ENCODE measurements around the gene SSTR3.
A peak's percentile ranks its signal among the peaks of the same experiment; 100 is the strongest.
"Not testable (repeated sequence)": the region's sequence is repeated elsewhere in the genome, so short reads cannot be mapped to it uniquely, and the experiment has no call there.

Gene SSTR3

DNA sequence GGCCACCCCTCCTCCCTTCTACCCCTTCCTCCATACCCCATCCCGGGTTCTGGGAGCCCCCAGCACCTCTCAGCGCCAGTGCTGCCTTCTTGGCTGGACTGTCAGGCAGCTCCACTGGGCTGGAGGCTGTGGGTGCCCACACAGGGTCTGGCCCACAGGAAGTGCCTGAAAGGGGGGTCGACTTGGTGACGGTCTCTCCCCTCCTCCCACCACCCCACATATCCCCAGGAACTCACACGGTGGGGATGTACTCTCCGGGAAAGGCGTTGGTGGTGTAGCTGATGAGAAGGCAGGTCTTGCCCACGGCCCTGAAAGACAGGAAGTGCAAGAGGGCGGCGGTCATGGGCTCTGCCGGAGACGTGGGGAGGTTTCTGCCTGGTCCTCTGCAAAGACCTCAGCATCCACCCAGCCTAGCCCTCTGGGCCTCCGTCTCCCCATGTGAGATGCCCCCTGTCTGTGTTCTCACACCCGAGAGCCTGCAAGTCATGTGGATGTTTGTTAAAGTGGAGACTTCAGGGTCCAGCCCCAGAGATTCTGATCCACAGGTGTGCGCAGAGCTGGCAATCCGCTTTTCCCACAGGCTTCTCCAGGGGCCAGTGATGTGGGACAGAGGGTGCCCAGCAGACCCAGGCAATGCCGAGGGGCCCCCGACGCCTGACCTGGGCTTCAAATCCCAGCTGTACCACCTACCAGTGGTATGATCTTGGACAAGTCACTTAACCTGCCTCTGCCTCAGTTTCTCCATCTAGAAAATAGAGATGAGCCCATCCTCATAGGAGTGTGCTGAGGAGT is 29.3 kb upstream of the SSTR3 start:
- peak; percentile 74 for DNase-seq

DNA sequence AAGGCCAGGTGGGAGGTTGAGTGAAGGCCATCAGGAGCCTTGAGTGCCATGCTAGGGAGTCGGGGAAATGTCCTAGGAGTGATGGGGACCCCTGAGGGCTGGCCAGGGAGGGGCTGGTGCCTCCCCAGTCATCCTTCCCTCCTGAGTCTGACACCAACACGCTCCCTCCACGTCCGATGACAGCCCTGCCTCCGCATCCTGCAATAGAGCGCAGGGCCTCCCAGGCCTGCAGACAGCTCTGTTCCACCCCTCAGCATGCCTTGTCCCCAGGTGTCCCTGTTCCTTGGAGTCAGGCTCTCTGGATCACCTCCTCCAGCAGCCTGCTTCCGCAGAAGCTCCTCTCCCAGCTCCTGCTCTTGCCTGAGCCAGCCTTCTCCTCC is 28.7 kb upstream of the SSTR3 start:
- no peak for DNase-seq

DNA sequence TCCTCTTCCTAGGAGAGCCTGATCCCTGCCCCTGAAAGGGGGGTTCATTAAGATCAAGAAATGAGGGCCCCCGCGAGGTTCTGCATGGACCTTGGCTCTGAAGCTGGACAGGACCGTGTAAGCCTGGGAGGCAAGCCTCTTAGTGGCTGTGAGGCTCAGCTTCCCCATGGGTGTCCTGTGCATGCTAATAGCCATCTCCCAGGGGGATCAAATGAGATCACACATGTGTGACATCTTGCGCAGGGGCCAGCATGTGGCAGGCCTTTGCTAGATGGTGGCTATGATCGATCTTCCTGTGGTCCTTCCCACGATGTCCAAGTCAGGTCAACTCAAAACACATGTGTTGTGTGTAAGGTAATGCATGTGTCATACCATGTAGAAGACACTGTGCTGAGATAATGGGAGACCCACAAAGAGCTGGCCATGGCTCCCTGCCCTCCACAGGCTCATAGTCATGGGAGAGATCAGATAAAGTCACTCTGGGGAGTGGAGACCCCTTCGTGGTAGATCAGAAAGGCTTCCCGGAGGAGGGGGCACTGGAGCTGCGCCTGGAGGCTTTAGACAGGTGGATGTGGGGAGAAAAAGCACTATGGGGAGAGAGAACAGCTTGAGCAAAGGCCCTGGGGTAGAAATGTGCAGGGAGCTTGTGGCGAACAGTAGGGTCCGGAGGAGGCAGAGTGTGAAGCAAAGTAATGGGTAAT is 28.1 kb upstream of the SSTR3 start:
- DNase-seq: no peak

DNA sequence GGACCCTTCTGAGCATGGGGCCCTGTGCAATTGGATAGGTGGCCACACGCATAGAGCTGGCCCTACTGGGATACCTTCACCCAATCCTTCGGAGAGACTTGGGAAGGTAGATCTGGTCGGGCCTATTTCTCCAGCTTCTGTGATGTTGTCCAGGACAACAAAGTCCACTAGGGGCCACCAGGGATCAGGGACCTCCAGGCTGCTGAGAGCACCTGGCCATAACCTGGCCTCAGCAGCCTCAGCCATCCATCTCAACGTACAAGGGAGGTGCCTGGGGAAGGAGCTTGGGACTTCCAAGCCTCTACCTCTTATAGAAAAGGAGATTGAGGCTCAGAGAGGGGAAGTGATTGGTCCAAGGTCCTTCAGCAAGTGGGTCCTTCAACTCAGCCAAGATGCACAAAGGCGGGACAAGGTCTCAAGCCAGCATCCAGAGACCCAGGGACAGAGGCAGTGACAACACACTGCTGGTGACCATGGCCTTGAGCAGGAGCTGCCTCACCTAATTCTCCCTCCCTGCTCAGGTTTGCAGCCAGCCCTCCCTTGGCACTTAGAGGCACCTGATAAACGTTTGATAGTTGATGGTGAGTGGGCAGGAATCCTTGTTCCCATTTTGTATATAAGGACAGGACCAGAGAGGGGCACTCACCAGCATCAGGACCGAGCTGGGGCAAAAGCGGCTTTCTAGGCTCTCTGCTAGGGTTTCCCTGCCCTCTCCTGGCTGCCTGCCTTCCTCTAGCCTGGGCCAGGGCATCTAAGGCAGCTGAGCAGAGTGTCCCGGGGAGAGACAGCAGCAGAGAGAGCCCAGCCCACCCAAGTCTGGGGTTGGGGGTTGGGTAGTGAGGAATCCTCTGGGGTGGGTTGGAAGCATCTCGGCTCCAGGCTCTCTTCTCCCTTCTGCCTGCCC is 27.3 kb upstream of the SSTR3 start:
- DNase-seq: no peak

DNA sequence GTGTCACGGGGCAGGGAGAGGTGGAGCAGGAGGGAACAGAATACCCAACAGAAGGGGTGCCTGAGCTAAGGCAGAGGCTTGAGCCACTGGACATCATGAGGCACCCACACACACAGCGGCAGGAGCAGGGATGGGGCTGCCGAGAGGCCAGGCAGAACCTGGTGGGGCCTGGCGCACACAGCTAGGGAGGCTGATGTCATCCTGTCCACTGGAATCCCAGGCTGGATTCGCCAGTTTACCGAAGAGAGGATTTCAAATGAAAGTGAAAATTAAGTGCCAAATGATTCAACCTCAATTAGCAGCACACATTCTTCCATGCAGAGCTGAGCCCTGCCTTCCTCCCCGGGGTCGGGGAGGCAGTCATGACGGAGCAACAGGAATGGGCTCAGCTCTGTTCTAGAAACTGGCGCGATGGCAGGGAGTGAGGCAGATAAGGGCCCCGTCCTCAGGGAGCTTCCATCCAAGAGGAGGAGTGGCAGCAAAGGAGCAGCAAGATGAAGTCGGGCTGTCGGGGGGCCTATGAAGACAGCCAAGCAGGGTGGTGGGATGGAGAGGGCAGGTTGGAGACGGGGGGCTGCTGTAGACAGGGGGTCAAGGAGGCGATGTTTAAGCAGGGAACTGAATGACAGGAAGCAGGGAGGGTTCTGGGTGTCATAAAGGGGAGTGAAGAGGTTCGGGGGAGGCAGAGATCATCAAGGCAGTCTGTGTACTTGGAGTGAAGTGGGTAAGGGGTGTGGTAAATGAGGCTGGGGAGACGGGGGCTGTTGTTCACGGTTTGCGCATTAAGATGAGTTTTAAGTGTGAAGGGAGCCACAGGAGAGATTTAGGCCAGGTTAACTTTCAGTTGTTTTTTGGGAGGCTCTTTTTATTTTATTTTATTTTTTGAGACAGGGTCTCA is 25.3 kb upstream of the SSTR3 start:
- peak; percentile 11 for DNase-seq

DNA sequence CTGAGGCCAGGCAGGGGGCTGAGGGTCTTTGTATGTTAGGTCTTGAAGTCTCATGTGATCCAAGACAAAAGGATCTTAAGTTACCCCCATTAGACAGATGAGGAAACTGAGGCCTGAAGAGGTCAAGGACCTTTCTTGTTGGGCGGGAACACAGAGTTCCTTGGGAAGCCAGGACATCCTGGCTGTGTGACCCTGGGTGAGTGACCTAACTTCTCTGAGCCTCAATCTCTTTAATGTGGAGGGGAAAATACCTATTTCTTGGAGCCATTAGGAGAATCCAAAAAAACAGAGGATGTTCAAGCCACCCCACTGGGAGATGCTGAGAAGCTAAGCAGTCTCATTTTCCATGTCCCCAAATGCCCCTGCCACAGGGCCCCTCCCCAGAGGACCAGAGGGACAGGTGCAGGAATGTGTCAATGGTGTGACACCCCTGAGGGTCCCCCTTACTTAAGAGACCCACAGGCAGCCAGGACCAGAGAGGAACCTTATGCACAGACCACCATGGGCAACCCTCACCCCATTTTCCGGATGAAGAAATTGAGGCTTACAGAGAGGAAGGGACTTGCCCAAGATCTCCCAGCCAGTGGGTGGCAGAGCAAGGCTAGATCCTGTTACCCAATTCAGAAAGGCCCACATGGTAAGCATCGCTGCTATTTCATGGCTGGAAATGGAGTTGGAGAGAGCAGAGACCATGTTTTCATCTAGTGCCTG is 23.8 kb upstream of the SSTR3 start:
- DNase-seq: peak; percentile 14

DNA sequence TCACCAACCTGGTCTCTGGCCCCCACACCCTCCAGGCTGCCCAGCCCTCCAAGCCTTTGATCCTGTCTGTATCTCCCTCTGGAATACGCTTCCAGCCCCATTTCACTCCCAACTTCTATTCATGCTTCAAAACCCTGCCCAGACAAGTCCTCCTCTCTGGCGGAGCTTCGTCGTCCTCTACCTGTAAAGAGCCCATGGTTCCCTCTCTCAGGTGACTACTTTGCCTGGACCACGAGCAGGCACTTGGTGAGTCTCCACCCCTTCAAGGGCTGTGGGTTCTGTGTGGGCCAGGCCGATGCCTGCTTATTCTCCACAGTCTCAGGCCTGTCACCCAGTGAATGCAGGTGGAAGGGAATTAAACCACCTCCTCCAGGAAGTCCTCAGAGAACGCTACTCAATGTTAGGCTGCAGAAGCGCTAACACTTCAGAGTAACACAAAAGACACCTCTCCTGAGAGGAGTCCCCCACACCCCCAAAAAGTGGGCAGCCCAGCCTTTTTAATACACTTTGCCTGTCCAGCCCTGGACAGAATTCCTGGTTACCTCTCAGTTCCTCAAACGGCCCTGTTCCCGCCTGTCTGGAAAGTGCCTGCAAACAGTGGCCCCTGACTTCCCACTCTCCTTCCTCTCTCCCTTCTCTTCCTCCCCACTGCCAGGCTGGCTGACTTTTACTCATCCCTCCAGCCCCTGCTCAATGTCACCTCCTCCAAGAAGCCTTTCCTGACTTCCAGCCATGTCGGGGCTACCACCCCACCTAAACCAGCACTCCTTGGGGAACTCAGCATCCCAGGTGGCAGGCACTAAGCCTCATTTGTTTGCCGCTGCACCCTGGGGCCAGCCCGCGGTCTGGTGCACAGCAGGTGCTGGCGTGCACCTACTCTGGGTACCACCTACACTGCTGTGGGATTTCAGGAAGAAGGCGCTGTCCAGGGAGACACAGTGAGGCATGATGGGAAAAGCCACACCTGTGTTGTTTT is 22.7 kb upstream of the SSTR3 start:
- peak; percentile 14 for DNase-seq

DNA sequence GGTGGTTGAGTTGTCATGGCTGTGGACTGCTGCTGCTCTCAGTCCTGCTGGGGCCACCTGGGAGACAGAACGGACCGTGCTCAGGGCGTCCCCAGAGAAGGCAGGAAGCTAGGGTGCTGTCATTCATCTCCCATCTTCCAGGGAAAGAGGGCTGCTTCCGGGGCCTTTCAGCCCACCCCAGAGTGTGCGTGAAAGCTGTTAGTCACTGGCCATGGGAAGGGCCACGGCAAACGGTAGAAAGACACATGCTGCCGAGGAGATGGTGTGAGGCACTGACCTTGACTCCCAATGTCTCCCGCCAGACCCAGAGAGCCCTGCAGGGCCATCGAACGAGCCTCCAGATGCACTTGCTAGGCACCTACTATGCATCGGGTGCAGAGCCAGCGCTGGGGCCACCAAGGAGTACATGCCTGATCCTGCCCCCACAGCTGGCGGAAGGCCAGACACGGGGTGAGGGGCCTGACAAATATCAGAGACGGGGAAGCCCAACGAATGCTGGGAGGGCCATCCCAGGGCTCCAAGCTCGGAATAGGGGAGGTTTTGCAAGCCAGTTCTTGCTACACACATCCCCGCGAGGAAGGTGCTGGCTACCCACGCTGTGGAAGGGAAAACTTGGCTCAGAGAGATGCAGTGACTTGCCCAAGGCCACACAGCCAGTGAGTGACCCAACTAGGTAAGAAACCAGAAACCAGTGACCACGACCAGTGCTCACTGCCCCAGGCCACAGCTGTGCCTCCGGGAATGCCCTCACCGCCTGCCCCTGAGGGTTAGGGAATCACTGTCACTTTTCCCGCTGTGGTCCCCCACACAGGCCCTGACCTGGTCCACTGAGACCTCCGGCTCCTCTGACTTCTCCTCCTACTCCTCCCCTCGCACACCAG is 21.7 kb upstream of the SSTR3 start:
- DNase-seq: peak; percentile 8

DNA sequence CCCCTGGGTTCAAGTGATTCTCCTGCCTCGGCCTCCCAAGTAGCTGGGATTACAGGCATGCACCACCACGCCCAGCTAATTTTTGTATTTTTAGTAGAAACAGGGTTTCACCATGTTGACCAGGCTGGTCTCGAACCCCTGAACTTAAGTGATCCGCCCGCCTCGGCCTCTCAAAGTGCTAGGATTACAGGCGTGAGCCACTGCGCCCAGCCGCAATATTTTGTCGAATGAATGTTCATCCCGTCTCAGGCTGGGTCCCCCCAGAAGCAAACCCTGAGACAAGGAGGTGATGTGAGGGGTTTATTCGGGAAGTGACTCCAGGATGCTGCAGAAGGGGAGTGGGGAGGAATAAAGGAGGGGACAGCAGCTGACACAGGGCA is 21.1 kb upstream of the SSTR3 start:
- not testable (repeated sequence) for DNase-seq

DNA sequence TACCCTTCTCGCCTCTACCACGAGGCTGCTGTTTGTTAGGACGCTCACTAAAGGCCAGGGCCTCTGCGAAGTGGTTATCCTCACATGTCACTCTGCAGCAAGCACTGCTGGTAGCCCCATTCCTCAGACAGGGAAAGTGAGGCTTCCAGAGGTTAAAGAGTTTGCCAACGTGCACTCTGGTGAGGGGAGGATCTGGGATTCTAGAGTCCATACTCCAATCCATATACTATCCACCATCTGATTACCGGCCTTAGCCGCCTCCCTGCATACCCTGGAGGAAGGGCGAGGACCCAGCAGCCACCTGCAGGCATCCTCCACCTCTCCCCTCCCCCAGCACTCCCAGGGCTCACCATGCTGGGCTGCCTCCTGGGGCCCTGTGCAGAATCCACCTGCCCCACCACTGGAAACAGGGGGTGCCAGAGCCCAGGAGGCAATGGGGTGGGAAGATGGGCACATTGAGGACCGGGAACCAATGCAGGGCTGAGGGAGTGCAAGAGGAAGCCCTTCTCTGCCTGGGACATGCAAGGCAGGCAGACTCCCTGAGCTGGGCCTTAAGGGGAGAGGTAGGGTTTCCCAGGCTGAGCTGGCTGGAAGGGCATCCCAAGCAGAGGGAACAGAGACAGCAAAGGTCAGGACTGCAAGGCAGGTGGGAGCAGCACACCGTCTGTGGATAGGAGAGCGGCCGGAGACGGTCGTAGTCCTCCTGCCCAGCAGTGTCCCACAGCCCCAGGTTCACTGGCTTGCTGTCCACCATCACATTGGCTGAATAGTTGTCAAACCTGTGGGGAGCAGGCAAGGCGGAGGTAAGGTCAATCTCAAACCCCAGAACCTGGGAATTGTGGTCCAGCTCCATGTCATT is 20.1 kb upstream of the SSTR3 start:
- no peak for DNase-seq

DNA sequence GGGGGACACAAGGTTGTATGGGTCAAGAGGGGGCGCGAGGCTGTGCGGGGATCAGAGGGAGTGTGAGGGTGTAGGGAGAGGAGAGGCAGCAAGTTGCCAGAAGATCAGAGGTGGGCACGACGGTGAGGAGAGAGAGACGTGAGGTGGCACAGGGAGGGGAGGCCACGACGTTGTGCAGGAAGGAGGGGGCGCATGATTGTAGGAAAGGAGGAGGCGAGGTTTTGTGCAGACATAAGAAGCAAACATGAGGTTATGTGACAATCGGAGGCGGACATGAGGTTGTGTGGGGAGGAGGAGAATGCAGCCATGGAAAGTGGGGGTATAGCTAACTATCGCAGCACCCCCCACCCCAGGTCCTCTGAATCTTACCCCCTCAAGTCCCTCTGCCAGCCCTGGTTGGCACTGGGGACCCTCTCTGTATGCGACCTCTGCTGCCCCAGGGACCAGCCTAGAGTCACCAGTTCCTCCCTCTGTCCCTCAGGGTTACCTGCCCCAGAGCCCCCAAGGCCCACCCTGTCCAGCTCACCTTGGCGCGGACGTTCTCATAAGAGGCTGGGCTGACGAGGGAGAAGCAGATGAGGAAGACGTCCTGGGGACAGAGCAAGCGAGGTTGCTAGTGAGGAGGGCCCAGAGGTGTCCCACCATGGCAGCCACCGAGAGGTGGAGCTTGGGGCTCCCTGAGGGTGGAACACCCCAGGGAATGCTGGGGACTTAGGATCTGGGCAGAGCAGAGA is 19.3 kb upstream of the SSTR3 start:
- DNase-seq: no peak

DNA sequence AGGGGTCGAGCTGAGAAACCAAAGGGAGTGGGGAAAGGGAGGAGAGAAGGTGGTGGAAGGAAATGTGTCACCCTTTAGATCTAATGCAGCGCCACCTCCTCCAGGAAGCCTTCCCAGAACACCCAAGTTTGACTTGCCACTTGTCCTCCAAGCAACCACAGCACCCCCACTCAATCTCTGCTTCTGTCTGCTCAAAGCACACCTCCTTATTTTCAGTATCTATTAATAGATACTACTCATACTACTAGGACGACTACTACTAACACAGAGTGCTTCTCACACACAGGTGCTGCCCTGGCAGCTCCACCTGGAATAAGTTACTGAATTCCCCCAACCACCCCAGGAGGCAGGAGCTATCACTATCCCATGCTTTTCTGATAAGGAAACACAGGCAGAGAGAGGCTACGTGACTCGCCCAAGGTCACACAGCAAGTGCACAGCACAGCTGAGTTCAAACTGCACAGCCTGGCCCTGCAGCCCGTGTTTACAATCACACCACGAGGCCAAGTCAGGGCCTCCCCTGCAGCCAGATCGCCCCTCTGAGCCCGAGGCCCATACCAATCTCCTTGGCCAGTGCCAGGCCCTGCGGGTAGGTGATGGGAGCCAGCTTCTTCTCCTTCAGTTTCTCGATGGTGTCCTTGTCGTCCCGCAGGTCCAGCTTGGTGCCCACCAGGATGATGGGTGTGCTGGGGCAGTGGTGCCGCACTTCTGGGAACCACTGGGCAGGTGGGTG is 18.6 kb upstream of the SSTR3 start:
- DNase-seq: peak; percentile 90

DNA sequence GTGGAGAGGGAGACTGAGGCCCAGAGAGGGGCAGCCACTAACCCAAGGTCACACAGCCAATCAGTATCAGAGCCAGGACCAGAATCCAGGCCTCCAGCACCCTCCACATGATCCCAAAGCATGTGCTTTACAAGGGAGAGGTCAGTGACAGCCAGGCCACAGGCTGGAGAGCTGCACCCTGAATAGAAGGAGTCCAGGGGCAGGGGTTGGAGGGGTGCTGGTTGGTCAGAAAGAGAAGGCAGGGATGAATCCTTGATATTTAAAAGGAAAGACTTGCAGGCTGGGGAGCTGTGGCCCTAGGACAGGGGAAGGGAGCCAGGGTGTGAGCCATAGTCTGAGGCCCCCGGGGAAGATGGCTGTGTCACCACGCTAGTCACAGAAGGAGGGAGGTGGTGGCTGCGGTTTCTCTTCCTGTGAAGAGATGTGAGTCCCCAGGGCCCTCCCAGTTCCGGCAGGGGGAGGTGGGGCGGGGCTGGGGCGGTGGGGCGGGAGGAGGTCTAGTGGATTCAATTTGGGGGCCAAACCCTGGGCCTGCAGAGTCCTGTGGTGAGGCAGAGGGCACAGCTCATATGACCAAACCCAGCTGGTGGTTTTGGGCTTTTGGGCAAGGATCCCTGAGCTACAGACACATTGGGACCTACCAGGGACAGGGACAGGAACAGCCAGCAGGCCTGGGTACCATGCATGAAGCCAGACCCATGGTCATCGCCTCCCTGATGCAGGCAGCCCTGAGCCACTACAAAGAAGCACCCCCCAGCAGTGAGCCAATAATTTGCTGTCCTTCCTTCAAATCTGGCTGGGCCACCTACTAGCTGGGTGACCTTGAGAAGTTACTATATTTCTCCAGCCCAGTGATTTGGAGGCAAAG is 17.8 kb upstream of the SSTR3 start:
- DNase-seq: peak; percentile 95

DNA sequence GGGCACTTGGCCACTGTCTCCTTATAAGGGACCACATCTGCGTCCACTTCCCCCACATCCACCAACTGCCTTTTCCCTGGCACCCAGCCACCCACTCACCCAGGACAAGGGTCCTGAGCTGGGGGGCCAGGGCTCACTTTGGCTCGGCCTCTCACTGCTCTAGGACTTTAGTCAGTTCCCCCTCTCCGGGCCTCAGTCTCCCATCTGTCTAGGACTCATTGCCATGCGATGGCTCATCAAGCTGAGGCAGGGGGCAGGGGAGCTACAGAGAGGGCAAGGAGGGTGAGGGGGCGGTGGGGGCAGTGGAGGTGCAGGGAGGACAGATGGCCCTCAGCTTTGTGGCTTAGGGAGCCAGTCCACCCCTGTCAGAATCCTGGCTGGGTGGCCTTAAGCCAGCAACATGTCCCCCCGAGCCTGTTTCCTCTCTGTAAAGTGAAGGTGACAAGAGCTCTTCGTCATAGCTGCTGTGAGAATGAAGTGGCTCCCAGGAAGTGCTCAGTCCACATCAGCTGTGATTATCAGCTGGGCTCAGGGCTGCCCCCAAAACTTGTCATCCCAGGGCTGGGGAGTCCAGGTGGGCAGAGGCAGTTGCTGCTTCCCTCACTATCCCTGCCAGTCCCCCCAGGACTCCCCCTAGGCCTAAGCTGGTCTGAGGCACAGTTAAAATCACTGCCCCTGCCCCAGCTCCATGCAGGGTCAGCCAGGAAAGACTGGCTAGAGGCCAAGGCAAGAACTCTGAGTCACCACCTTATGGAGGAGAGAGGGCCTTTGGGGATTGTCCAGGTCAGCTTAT is 16.9 kb upstream of the SSTR3 start:
- peak; percentile 69 for DNase-seq

Data from activated CD4-positive, alpha-beta T cell treated with anti-CD3 and anti-CD28 coated beads, Interleukin-10, Interleukin-2, amounts not matched to agents 100 ng/mL and 50 ng/mL, durations not matched to agents 16 hours and 8 hours (primary cell).